GM12878 (cell line): Measurements from ENCODE around the gene CFAP58. TPM values are rescaled to one million over a fixed set of nuclear protein-coding genes. Genes with fewer than 3 reads are reported as not detected.

Experiments
- ATAC-seq: fragments of 200-7000 bp; cut with Tn5 transposase; 3 replicates; pipeline ENCODE4 v1.9.1; 2020; ENCODE audit warnings: mild to moderate bottlenecking, moderate library complexity
- BruUV-seq: library from RNA; stranded (reverse); fragments of 400-500 nt; replicated peaks from 2 replicates; lab custom pipeline; 2021; lab: Mats Ljungman, UMichigan
- CTCF ChIA-PET: fragments of 300-600 bp; sonication (Branson Sonifier 250); formaldehyde crosslinking; extraction: SDS; loops from one replicate; lab custom pipeline; 2021; ENCODE audit warnings: inconsistent platforms; lab: Yijun Ruan, JAX
- POLR2A ChIA-PET: fragments of 350-600 bp; formaldehyde crosslinking; extraction: SDS; loops from one replicate; lab custom pipeline; 2021; ENCODE audit warnings: inconsistent platforms; lab: Charles Lee
- RAD21 ChIA-PET: fragments of 300-600 bp; sonication (Branson Sonifier 250); formaldehyde crosslinking; loops from one replicate; lab custom pipeline; 2023; ENCODE audit warnings: antibody characterized with exemption; ENCODE audit not compliant: unreplicated experiment; lab: Charles Lee
- SMC1A ChIA-PET: fragments of 300-600 bp; sonication (Branson Sonifier 250); formaldehyde crosslinking; loops from one replicate; lab custom pipeline; 2023; ENCODE audit not compliant: unreplicated experiment, uncharacterized antibody; lab: Charles Lee
- DNase-seq: peaks from one replicate; pipeline ENCODE4 v3.0.0-alpha.2; 2011; ENCODE audit warnings: low read depth, low spot score
- FAIRE-seq: peaks from 3 replicates; lab custom pipeline; 2011; peaks lifted over from hg19 to GRCh38; lab: Jason Lieb, UNC
- H2AFZ ChIP-seq: 2 replicates; pipeline ENCODE4 v1.6.0; 2011; ENCODE audit warnings: low read depth, low read length, control low read depth; ENCODE audit not compliant: control insufficient read depth
- H3K27ac ChIP-seq: 2 replicates; pipeline ENCODE4 v1.5.1; 2011; ENCODE audit warnings: control low read depth; ENCODE audit not compliant: control insufficient read depth, insufficient read depth
- H3K27me3 ChIP-seq, 2 experiments: replicated peaks in 1 of 2; 2 replicates each; pipeline versions ENCODE4 v1.6.0 to v1.6.1; 2011; ENCODE audit warnings: low read length in 1 of 2; ENCODE audit not compliant: control insufficient read depth in 2 of 2, insufficient read depth in 2 of 2
- H3K36me3 ChIP-seq, 2 experiments: 2 replicates each; pipeline ENCODE4 v1.5.1; 2011; ENCODE audit warnings: low read length in 1 of 2; ENCODE audit not compliant: control insufficient read depth in 2 of 2, insufficient read depth in 2 of 2
- H3K4me1 ChIP-seq: 2 replicates; pipeline ENCODE4 v1.6.1; 2011; ENCODE audit warnings: mild to moderate bottlenecking, low read length, moderate library complexity, mixed read lengths; ENCODE audit not compliant: control insufficient read depth, insufficient read depth
- H3K4me2 ChIP-seq: 2 replicates; pipeline ENCODE4 v1.6.0; 2011; ENCODE audit warnings: control low read depth; ENCODE audit not compliant: control insufficient read depth, insufficient read depth
- H3K4me3 ChIP-seq: fragments of 200-600 bp; sonication (generic); 2 replicates; pipeline ENCODE4 v1.5.1; 2016
- H3K79me2 ChIP-seq: 2 replicates; pipeline ENCODE4 v1.6.0; 2011; ENCODE audit warnings: low read length; ENCODE audit not compliant: control insufficient read depth, insufficient read depth
- H3K9ac ChIP-seq: 2 replicates; pipeline ENCODE4 v1.8.0; 2011; ENCODE audit warnings: low read length, control low read depth, mixed read lengths; ENCODE audit not compliant: control insufficient read depth, insufficient read depth
- H3K9me3 ChIP-seq: replicated peaks from 3 replicates; pipeline ENCODE4 v1.5.1; 2011; ENCODE audit warnings: mild to moderate bottlenecking, low read length; ENCODE audit not compliant: control insufficient read depth, insufficient read depth
- H4K20me1 ChIP-seq: 2 replicates; pipeline ENCODE4 v1.6.0; 2011; ENCODE audit not compliant: control insufficient read depth, insufficient read depth
- EED ChIP-seq: sonication (generic); IDR thresholded peaks from 2 replicates; pipeline ENCODE4 v1.6.1; 2016; ENCODE audit warnings: antibody characterized with exemption, low read depth
- EZH2 ChIP-seq: IDR thresholded peaks from 2 replicates; pipeline ENCODE4 v1.6.1; 2012; ENCODE audit warnings: low read depth, mild to moderate bottlenecking, control low read depth, inconsistent platforms, low read length, borderline replicate concordance; ENCODE audit not compliant: control insufficient read depth
- MEF2A ChIP-seq: IDR thresholded peaks from 2 replicates; pipeline ENCODE4 v1.6.1; 2011; ENCODE audit warnings: low read depth, mild to moderate bottlenecking, low read length, moderate library complexity; ENCODE audit not compliant: insufficient read depth
- RB1 ChIP-seq: fragments of 450-650 bp; formaldehyde crosslinking; IDR thresholded peaks from 2 replicates; pipeline ENCODE4 v1.6.1; 2017; ENCODE audit warnings: mild to moderate bottlenecking, borderline replicate concordance
- RELB ChIP-seq: fragments of 450-650 bp; IDR thresholded peaks from 2 replicates; pipeline ENCODE4 v1.6.1; 2017; ENCODE audit warnings: low read depth, mild to moderate bottlenecking, moderate library complexity
- TARDBP ChIP-seq: IDR thresholded peaks from 2 replicates; pipeline ENCODE4 v1.6.1; 2016; ENCODE audit warnings: borderline replicate concordance
- WGBS: methylation state at CpG from one replicate; pipeline ENCODE4 v1.1.6; 2016; ENCODE audit warnings: low lambda C conversion rate; ENCODE audit not compliant: insufficient replicate concordance, insufficient coverage; ENCODE audit errors: missing lambda C conversion rate; 5-methylcytosine and 5-hydroxymethylcytosine counted together
- in situ Hi-C: fragments of 300-500 bp; cut with MboI; formaldehyde crosslinking; loops from 9 replicates; pipeline ENCODE4 v1.14.3; 2018; ENCODE audit warnings: mixed read lengths
- intact Hi-C: fragments of 100-400 bp; cut with micrococcal nuclease; formaldehyde crosslinking; loops from one replicate; pipeline ENCODE4 v1.14.2; 2022; ENCODE audit not compliant: unreplicated experiment
- polyA plus RNA-seq, 11 experiments: library from polyadenylated mRNA; depleted of rRNA in 4 of 11; unstranded in 6 of 11; stranded (reverse) in 5 of 11; fragments of >200 nt; fragmentation: Nextera tagmentation in 4 of 11; fragmentation: Illumina TruSeq in 1 of 11; extraction: Ambion mirVana in 4 of 11; extraction: Trizol in 1 of 11; gene quantifications; 1 replicate in 1 of 11; 2 replicates in 10 of 11; pipeline versions ENCODE4 v1.2.1 to v1.2.3, GENCODE V29; 2011 to 2016; ENCODE audit warnings: inconsistent platforms in 2 of 11, missing spikeins in 2 of 11, low read depth in 1 of 11
- total RNA-seq, 4 experiments: library from RNA; depleted of rRNA in 3 of 4; stranded (reverse); fragments of >200 nt in 3 of 4; fragmentation: Illumina TruSeq in 1 of 4; extraction: Trizol in 1 of 4; gene quantifications; 2 replicates each; pipeline versions ENCODE4 v1.2.1 to v1.2.3, GENCODE V29; 2013 to 2021

Gene CFAP58
- total and polyA plus RNA-seq, 10 of the 15 experiments (the other 5 are each of a cell fraction or from before 2014, with no cell fraction given): 0.03 to 0.35 (median 0.21) TPM

- RAD21 ChIA-PET: interaction anchor here (1.2 to 5.7 kb wide), 3 partner anchors 10 to 33 kb away, joined by 3 to 39 read pairs (median 8); no protein-coding TSS in a partner anchor
- H3K27me3 ChIP-seq: no peaks in the 10 kb centered on the region
- H3K9me3 ChIP-seq: no peaks in the 10 kb centered on the region
- H3K4me2 ChIP-seq: peak overlapping the region; percentile 98
- 0 out of 2 replicates have a peak overlapping the region, but pooled peaks have one; percentile 96 for H3K27ac ChIP-seq
- H3K79me2 ChIP-seq: peaks cover 38% of the 10 kb centered on the region
- CTCF ChIA-PET: interaction anchor here (0.8 to 7.2 kb wide), 6 partner anchors 11 to 91 kb away, joined by 3 to 111 read pairs (median 11); partner anchors contain the start of gene CFAP58
- peaks cover 0 to 2% of the 10 kb centered on the region in 2 experiments; a peak in 1 of 4 replicates for H3K36me3 ChIP-seq
- FAIRE-seq: no peak
- in situ Hi-C loops (loop anchor here (10.0 kb wide), 1 partner anchor 45 kb away; no protein-coding TSS in a partner anchor), intact Hi-C loops (loop anchor here (10.0 kb wide), 2 partner anchors 425 to 645 kb away; partner anchors contain the start of gene STN1)
- peak overlapping the region; percentile 94 for H3K4me3 ChIP-seq
- POLR2A ChIA-PET: interaction anchor here (1.1 kb wide), 1 partner anchor 65 kb away, joined by 3 read pairs; no protein-coding TSS in a partner anchor
- peaks cover 19% of the 10 kb centered on the region for H3K4me1 ChIP-seq
- SMC1A ChIA-PET: interaction anchor here (1.1 to 7.0 kb wide), 6 partner anchors 12 to 65 kb away, joined by 3 to 58 read pairs (median 8); no protein-coding TSS in a partner anchor
- no TSS peak for BruUV-seq
- ATAC-seq: no peak
- 49% methylated on average over 11 of the region's 11 CpGs for WGBS
- H3K9ac ChIP-seq: peak overlapping the region; percentile 91
- peak overlapping the region; percentile 86 for H2AFZ ChIP-seq
- no peak for DNase-seq
- 0 out of 2 replicates have a peak, but pooled peaks have one; percentile 28 for TF ChIP-seq EED
- no peak for TF ChIP-seq TARDBP
- 0 out of 2 replicates have a peak, but pooled peaks have one; percentile 34 for TF ChIP-seq MEF2A
- peaks cover 10% of the 10 kb centered on the region for H4K20me1 ChIP-seq
Observed at GRCh38 chr10:104339469-104340110, 14.0 kb upstream of the CFAP58 start.

GRCh38 chr10:104340111-104340526, 13.5 kb upstream of the CFAP58 start:
- Histone ChIP-seq H3K79me2 (peaks cover 32% of the 10 kb centered on the region), H3K27ac (no peak overlapping the region), H2AFZ (no peak overlapping the region), H3K9ac (no peak overlapping the region), H3K4me2 (no peak overlapping the region), H3K36me3 (no peaks in the 10 kb centered on the region), H3K9me3 (no peaks in the 10 kb centered on the region), H3K4me1 (peaks cover 17% of the 10 kb centered on the region), H4K20me1 (peaks cover 5% of the 10 kb centered on the region), H3K4me3 (no peak overlapping the region), H3K27me3 (no peaks in the 10 kb centered on the region)
- no peak for FAIRE-seq
- WGBS: 74% methylated on average over 4 of the region's 4 CpGs
- DNase-seq: no peak
- no TSS peak for BruUV-seq
- ATAC-seq: no peak
- no peak for TF ChIP-seq RELB
- TF ChIP-seq EZH2: no peak
- TF ChIP-seq RB1: no peak
- ChIA-PET SMC1A (interaction anchor here (1.3 to 7.0 kb wide), 4 partner anchors 11 to 42 kb away, joined by 3 to 58 read pairs (median 13); no protein-coding TSS in a partner anchor), CTCF (interaction anchor here (0.8 to 7.2 kb wide), 3 partner anchors 10 to 34 kb away, joined by 3 to 111 read pairs (median 54); partner anchors contain the start of gene CFAP58), RAD21 (no interaction called here), POLR2A (no interaction called here)
- in situ Hi-C loops: loop anchor here (10.0 kb wide), 1 partner anchor 45 kb away; no protein-coding TSS in a partner anchor
- intact Hi-C loops: no loop called here
